Caki2 (cell line): Measurements from ENCODE around the gene CRABP2. TPM values are rescaled to one million over a fixed set of nuclear protein-coding genes. Genes with fewer than 3 reads are reported as not detected.

Experiments
- DNase-seq: peaks from one replicate; pipeline ENCODE4 v3.0.0-alpha.2; 2015; ENCODE audit warnings: low read depth
- in situ Hi-C: cut with HindIII; loops from 2 replicates; pipeline ENCODE4 v1.10.0; 2016; ENCODE audit warnings: low sequenced_read_pairs, low pct_unique_long_range_greater_than_20kb, mixed read lengths
- total RNA-seq: library from RNA; depleted of rRNA; stranded (reverse); fragments of >200 nt; shearing (Covaris generic); gene quantifications from 2 replicates; pipeline ENCODE4 v1.2.3, GENCODE V29; 2014; ENCODE audit warnings: low replicate concordance

CRABP2 gene
- total RNA-seq, 1 experiment from 2014 or later: not detected

- in situ Hi-C loops: no loop called here
- peak; percentile 67 for DNase-seq
Observed at GRCh38 chr1:156677616-156678596, 27.5 kb downstream of the CRABP2 start.

GRCh38 chr1:156676820-156677615, 28.4 kb downstream of the CRABP2 start, which contains the start of gene NES:
TSS of gene NES (minus strand) at chr1:156677407. CDS start at chr1:156677264, 143 bp downstream.
- DNase-seq: no peak
- in situ Hi-C loops: no loop called here

DNA sequence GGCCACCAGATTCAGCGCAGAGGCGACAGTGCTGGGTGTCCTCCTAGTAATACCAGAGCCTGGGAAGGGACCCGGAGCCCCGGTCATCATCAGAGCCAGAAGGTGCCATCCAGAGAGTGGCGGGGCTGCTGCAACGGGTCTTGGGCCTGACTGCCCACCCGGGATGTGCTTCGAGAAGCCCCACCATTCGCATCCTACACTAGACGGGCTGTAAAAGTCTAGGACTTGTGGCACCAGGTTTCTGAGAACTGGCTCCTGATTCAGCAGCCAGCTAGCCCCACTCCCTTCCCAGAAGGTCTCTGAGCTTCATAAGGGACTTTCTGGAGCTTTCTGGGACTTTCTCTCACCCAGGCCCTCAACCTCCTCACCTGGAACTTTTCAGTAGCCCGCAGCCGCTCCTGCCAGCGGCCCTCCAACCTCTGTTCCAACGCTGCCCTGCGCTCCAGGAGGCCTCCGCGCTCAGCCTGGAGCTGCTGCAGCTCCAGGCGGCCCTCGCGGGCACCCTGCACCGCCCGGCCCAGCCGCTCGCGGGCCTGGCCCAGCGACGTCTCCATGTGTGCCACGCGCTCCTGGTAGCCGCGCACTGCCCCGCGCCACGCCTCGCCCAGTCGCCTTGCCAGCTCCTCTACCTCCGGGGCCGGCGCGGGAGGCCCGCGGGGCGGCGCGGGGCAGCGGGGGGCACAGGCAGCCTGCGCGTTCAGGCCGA, 29.1 kb downstream of the CRABP2 start:
- in situ Hi-C loops: no loop called here
- no peak for DNase-seq

DNA sequence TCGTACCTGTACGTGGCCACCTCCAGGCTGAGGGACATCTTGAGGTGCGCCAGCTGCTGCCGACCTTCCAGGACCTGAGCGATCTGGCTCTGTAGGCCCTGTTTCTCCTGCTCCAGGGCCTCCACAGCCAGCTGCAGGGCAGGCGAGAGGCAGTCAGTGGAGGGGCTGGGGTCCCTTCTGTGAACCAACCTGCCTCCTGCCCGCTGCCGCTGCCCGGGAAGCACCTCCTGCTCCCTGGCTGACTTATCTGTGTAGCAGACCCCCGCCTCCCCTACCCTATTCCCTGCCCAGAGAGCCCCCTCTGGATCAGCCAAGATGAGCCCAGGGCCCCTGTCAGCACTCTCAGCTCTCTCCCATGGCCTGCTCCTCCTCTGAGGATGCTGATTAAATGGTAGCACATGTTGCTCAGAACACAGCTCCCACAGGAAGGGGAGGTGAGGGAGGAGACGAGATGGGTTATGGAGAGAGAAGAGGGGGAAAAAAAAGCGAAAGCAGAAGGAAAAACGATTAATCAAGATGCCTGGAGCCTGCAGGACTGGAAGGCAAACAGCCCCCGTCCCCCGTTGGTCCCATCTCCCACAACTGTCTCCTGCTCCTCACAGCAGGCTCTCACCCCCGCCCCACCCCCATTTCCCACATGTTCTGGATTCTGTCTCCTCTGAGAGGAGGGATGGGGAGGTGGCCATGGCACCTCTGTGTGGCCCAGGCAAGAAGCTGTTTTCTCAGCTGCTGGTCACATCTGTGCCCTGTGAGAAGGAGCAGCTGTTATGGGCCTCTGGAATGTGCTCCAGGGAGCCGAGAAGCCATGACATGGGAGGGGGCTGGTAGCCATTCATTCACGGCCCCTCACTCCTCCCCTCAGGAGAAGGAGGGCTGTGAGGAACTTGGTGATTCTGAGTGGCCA, 29.9 kb downstream of the CRABP2 start:
- DNase-seq: no peak
- in situ Hi-C loops: no loop called here

DNA sequence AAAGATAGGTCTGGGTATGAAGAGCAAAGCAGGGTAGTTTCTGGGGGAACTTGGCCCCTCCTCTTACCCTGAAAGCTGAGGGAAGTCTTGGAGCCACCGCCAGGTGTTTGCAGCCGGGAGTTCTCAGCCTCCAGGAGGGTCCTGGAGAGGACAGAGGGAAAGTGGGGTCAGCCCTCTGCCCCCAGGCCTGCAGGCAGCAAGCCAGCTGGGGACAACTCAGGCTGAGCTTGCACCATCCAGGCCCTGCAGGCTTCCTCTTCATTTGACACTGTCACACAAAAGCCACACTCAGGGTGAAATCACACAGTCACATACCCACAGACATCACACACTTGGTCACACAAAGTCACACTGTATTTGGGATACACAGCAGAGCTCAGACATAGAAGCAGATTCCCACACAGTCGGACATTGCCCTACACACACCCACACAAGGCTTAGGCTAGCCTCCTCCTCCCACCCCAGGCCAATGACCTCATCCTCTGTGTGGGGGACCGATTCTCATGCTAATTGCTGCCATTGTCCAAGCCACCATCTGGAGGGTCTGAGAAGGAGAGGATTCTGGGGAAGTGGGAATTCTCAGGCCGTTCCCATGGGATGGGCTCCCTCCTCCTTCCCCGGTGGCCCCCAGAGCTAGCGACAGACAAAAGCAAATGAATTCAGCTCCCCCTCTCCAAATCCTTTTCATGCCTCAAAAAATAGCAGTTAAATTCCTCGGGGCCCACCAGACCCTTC, 31.8 kb downstream of the CRABP2 start:
- DNase-seq: no peak
- in situ Hi-C loops: no loop called here

GRCh38 chr1:156671804-156672203, 33.6 kb downstream of the CRABP2 start:
- no peak for DNase-seq
- in situ Hi-C loops: no loop called here

DNA sequence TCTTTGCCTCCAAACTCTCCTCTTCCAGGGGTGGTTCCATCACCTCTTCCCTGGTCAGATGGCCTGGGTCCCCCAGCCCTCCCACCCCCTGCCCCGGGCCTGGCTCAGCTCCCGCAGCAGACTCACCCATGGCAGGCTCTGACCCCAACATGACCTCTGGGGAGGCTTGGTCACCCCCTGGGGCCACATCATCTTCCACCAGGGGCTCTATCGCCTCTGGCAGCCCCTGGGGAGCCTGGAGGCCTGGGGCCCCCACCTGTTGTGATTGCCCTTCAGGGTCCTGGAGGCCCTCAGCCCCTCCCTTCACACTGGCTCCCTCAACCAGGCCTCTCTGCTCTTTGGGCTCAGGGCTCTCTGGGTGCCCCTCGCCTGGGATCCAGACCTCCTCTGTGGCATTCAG, 34.6 kb downstream of the CRABP2 start:
- in situ Hi-C loops: no loop called here
- no peak for DNase-seq

- no peak for DNase-seq
- in situ Hi-C loops: no loop called here
Observed at GRCh38 chr1:156670359-156670758, 35.0 kb downstream of the CRABP2 start.

GRCh38 chr1:156669794-156670193, 35.6 kb downstream of the CRABP2 start:
- in situ Hi-C loops: no loop called here
- DNase-seq: no peak

- no peak for DNase-seq
- in situ Hi-C loops: no loop called here
Observed at GRCh38 chr1:156668801-156669637, 36.4 kb downstream of the CRABP2 start.

DNA sequence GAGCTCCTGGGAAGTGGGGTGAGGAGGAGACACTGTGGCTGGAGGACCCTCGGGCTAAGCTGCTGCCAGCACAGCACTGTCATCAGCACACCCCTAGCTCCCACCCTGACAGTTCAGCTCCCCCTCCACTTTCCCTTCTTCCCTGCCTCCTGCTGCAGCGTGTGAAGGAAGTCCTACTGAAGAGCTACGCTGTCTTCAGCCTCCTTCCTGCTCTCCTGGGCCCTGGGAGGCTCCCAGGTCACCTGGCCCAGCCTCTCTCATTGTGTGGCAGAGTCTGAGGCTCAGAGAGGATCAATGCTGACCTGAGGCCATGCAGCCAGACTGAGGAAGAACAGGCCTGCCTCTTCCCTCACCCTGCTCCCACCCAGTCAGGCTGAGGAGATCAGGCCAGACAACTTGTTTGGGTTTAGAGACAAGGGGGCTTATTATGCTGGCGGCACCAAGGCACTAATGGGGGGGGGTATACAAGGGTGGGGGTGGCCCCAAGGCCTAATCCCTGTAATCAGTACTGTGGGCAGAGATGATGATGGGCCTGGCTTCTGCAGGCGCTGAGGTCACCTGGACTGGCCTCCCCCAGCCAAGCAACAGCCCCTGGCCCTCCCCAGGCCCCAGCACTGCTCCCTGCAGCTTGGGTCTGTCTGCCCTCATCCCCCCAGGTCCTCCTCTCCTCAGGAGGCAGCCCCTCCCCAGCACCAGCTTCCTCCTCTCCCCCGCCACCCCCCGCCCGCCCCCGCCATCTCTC, 37.2 kb downstream of the CRABP2 start:
- in situ Hi-C loops: no loop called here
- no peak for DNase-seq

DNA sequence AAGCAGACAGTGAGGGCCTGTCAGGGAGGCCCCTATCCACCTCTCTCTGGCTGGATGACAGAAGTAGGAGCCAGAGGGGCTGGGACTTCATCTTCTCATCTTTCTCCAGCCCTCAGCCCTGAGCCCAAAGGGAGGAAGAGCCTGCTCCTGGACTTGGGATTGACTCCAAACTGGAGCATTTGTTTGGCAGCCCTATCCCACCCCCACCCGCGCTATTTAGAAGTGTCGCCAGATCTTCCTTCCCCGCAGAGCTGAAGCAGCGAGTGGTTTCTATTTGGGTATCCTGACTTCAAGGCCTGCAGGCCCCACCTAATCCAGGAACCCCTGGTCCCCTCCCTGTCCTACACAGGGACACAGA, 37.8 kb downstream of the CRABP2 start:
- no peak for DNase-seq
- in situ Hi-C loops: no loop called here

- in situ Hi-C loops: no loop called here
- DNase-seq: no peak
Observed at GRCh38 chr1:156666862-156667609, 38.3 kb downstream of the CRABP2 start.

- DNase-seq: no peak
- in situ Hi-C loops: no loop called here
Observed at GRCh38 chr1:156665539-156665938, 39.8 kb downstream of the CRABP2 start.

DNA sequence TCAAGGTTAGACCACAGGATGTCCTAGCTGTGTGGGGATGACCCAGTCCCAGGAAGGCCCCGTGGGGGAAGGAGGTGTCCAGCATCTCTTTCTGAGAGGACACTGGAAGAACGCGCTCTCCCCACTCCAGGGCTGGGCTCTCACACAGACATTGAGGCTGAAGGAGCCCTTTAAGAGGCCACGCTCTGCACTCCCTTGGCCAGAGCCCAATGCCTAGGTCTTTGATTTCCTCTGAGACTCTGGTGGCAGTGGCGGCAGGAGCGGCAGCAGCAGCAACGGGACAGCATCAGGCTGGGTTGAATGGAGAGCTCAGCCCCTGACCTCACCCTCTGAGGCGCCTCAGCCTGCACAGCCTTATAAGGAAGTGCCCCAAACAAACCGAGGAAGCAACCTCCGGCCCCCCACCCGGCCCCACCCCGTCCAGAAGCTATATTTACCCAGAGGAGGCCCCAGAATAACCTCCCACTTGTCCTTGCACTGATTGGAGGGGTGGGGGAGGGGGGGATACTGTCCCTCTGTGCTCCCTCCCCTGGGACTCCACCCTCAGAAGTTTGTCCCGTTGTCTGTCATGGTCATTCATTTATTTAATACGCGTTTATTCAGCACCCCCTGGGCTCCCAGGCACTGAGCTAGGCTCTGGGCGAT, 40.5 kb downstream of the CRABP2 start:
- no peak for DNase-seq
- in situ Hi-C loops: no loop called here
